ENCODE results near the gene NFIA. TPM values are rescaled to one million over a fixed set of nuclear protein-coding genes. Genes with fewer than 3 reads are reported as not detected.

Gene NFIA
- total and polyA plus RNA-seq, 7 experiments from 2014 or later = 1.0 to 8.6 (median 5.9) TPM

DNA sequence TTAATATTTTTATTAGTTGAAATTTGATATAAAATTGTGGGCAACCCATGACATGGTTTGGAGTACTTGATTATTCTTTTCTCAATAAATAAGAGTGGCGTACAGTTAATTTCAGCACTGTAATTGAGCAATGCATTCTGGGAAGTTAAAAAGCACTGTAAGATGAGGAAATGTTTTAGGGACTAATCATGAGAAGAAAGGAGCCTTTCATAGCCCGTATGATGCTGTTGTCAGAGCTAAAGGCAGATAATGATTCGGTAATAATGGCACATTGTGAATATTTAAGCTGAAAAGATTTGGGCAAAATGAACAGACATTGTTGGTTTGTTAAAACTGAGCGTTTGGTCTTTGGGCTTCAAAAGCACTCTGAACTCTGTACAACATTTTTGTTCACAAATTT, 139.3 kb downstream of the NFIA start:
- intact Hi-C loops (cut with micrococcal nuclease) = no loop called here
- Mint-ChIP-seq H3K27ac (no peak overlapping the region), H3K36me3 (no peaks in the 10 kb centered on the region), H3K4me3 (no peak overlapping the region), H3K27me3 (peaks cover 0 to 6% (median 4%) of the 10 kb centered on the region in 5 donors), H3K4me1 (no peaks in the 10 kb centered on the region), H3K9me3 (no peaks in the 10 kb centered on the region)
- H3K36me3 ChIP-seq (ENCODE audit: control insufficient read depth in 2 of 3, insufficient read depth in 3 of 3, low read length in 3 of 3) = no peaks in the 10 kb centered on the region
- ChIA-PET POLR2A (no interaction called here), CTCF (interaction anchor here (0.6 kb wide), 1 partner anchor 1297 kb away, joined by 3 read pairs; no protein-coding TSS in a partner anchor)
- ATAC-seq = no peak
- H3K9me3 ChIP-seq (ENCODE audit: control insufficient read depth in 2 of 3, low read length in 3 of 3) = no peaks in the 10 kb centered on the region
- no peak for DNase-seq
- H3K4me3 ChIP-seq (ENCODE audit: low read length) = no peak overlapping the region
- no peaks in the 10 kb centered on the region for H3K4me1 ChIP-seq (ENCODE audit: control insufficient read depth in 2 of 2, insufficient read depth in 2 of 2, low read length in 2 of 2)
- no peak overlapping the region for H3K27ac ChIP-seq (ENCODE audit: low read depth, low read length)
- H3K27me3 ChIP-seq (ENCODE audit: control insufficient read depth in 2 of 2, insufficient read depth in 2 of 2, low read length in 2 of 2) = no peaks in the 10 kb centered on the region

DNA sequence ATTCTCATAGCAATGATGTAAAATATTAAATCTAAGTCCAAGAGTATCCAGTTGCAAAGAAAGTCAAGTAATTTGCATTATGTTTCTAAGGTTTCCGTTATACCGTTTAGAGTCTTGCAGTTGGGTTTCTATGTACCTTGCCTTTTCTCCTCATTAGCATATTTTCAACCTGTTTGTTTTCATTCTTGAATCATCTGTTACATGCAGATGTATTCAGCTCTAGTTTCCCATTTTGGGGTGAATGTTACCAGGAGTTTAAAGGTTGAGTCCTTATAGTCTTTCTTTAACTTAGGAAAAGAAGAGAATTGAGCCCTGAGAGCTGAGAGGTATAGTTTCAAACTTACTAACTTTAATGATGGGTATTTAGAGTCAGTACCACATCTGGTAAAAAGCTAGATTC, 139.9 kb downstream of the NFIA start:
- Histone ChIP-seq H3K27me3 (ENCODE audit: control insufficient read depth in 2 of 2, insufficient read depth in 2 of 2, low read length in 2 of 2) (no peaks in the 10 kb centered on the region), H3K4me3 (ENCODE audit: low read length) (no peak overlapping the region), H3K4me1 (ENCODE audit: control insufficient read depth in 2 of 2, insufficient read depth in 2 of 2, low read length in 2 of 2) (no peaks in the 10 kb centered on the region), H3K9me3 (ENCODE audit: control insufficient read depth in 2 of 3, low read length in 3 of 3) (no peaks in the 10 kb centered on the region), H3K36me3 (ENCODE audit: control insufficient read depth in 2 of 3, insufficient read depth in 3 of 3, low read length in 3 of 3) (no peaks in the 10 kb centered on the region), H3K27ac (ENCODE audit: low read depth, low read length) (no peak overlapping the region)
- H3K36me3 Mint-ChIP-seq = no peaks in the 10 kb centered on the region
- no peak for DNase-seq
- H3K27ac Mint-ChIP-seq = no peak overlapping the region
- H3K4me1 Mint-ChIP-seq = no peaks in the 10 kb centered on the region
- intact Hi-C loops (cut with micrococcal nuclease) = no loop called here
- ChIA-PET POLR2A (no interaction called here), CTCF (no interaction called here)
- no peaks in the 10 kb centered on the region for H3K9me3 Mint-ChIP-seq
- H3K27me3 Mint-ChIP-seq = peaks cover 0 to 6% (median 4%) of the 10 kb centered on the region in 5 donors
- ATAC-seq = no peak
- no peak overlapping the region for H3K4me3 Mint-ChIP-seq

DNA sequence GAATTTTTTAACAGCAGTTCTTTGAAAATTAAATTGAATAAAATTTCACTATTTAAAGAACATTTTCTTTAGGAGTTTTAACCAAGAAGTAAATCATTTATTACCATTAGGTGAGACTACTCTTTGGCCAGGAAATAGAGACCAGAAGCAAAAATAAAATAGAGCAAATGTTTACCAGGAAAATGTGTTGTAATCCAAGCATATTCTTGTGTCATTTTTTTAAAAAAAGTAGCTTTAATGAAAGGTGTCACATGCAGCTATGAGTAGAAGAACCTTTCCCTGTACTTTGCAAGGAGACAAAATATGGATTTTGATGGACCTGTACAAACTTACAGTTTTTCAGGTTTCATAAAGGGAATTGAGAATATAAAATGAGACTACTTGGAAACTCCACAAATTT, 140.8 kb downstream of the NFIA start:
- Histone ChIP-seq H3K9me3 (ENCODE audit: control insufficient read depth in 2 of 3, low read length in 3 of 3) (no peaks in the 10 kb centered on the region), H3K27me3 (ENCODE audit: control insufficient read depth in 2 of 2, insufficient read depth in 2 of 2, low read length in 2 of 2) (no peaks in the 10 kb centered on the region), H3K4me1 (ENCODE audit: control insufficient read depth in 2 of 2, insufficient read depth in 2 of 2, low read length in 2 of 2) (no peaks in the 10 kb centered on the region), H3K4me3 (ENCODE audit: low read length) (no peak overlapping the region), H3K36me3 (ENCODE audit: control insufficient read depth in 2 of 3, insufficient read depth in 3 of 3, low read length in 3 of 3) (no peaks in the 10 kb centered on the region), H3K27ac (ENCODE audit: low read depth, low read length) (no peak overlapping the region)
- H3K27me3 Mint-ChIP-seq = peaks cover 0 to 6% (median 4%) of the 10 kb centered on the region in 5 donors
- no peak overlapping the region for H3K4me3 Mint-ChIP-seq
- H3K27ac Mint-ChIP-seq = no peak overlapping the region
- intact Hi-C loops (cut with micrococcal nuclease) = no loop called here
- CTCF ChIA-PET = no interaction called here
- no peaks in the 10 kb centered on the region for H3K36me3 Mint-ChIP-seq
- DNase-seq (no peak), ATAC-seq (no peak)
- H3K4me1 Mint-ChIP-seq = no peaks in the 10 kb centered on the region
- POLR2A ChIA-PET = no interaction called here
- no peaks in the 10 kb centered on the region for H3K9me3 Mint-ChIP-seq

DNA sequence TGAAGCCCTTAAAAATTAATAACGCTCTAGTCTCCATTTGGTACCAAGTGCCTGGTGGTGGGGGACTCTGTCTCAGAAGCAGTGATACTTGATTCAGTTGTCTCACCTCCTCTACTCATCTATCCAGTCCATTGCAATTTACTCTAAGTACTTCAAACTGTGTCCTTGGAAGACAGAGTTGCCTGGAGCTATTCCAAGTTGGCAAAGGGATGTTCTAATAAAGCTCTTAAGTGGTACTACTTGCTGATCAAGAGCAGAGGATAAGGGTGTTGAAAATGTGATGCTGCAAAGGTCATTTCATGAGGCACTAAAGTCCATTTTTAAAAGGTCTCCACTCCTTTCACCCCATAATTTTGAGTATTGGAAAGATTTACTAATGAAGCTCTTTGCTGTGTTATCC, 142.2 kb downstream of the NFIA start:
- Mint-ChIP-seq H3K27me3 (peaks cover 0 to 9% (median 5%) of the 10 kb centered on the region in 5 donors), H3K36me3 (no peaks in the 10 kb centered on the region), H3K9me3 (no peaks in the 10 kb centered on the region), H3K27ac (no peak overlapping the region), H3K4me3 (no peak overlapping the region), H3K4me1 (no peaks in the 10 kb centered on the region)
- Histone ChIP-seq H3K27ac (ENCODE audit: low read depth, low read length) (no peak overlapping the region), H3K4me1 (ENCODE audit: control insufficient read depth in 2 of 2, insufficient read depth in 2 of 2, low read length in 2 of 2) (no peaks in the 10 kb centered on the region), H3K9me3 (ENCODE audit: control insufficient read depth in 2 of 3, low read length in 3 of 3) (no peaks in the 10 kb centered on the region), H3K4me3 (ENCODE audit: low read length) (no peak overlapping the region), H3K27me3 (ENCODE audit: control insufficient read depth in 2 of 2, insufficient read depth in 2 of 2, low read length in 2 of 2) (no peaks in the 10 kb centered on the region), H3K36me3 (ENCODE audit: control insufficient read depth in 2 of 3, insufficient read depth in 3 of 3, low read length in 3 of 3) (no peaks in the 10 kb centered on the region)
- intact Hi-C loops (cut with micrococcal nuclease) = no loop called here
- CTCF ChIA-PET = no interaction called here
- no peak for DNase-seq
- POLR2A ChIA-PET = no interaction called here
- no peak for ATAC-seq

DNA sequence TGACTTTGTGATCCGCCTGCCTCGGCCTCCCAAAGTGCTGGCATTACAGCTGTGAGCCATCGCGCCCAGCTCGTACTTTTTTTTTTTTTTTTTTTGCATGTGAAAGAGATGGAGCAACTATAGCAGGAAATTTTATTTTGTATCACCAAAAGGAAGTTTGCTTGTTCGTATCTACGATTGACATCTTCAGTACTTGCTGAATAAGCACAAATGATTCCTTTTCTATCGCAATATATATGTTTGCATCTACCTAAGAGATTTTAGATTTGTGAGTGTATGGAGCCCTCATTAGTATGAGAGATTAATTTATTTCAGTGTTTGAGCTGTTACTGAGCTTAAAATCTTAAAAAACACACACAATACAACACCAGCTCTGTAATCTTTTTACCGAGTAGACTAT, 143.1 kb downstream of the NFIA start:
- Mint-ChIP-seq H3K36me3 (no peaks in the 10 kb centered on the region), H3K9me3 (no peaks in the 10 kb centered on the region), H3K4me3 (no peak overlapping the region), H3K4me1 (peaks cover 0 to 2% (median 0%) of the 10 kb centered on the region in 7 donors), H3K27me3 (peaks cover 0 to 10% (median 6%) of the 10 kb centered on the region in 5 donors), H3K27ac (no peak overlapping the region)
- POLR2A ChIA-PET = no interaction called here
- DNase-seq (no peak), ATAC-seq (no peak)
- Histone ChIP-seq H3K27me3 (ENCODE audit: control insufficient read depth in 2 of 2, insufficient read depth in 2 of 2, low read length in 2 of 2) (no peaks in the 10 kb centered on the region), H3K4me1 (ENCODE audit: control insufficient read depth in 2 of 2, insufficient read depth in 2 of 2, low read length in 2 of 2) (no peaks in the 10 kb centered on the region), H3K4me3 (ENCODE audit: low read length) (no peak overlapping the region), H3K36me3 (ENCODE audit: control insufficient read depth in 2 of 3, insufficient read depth in 3 of 3, low read length in 3 of 3) (no peaks in the 10 kb centered on the region), H3K27ac (ENCODE audit: low read depth, low read length) (no peak overlapping the region), H3K9me3 (ENCODE audit: control insufficient read depth in 2 of 3, low read length in 3 of 3) (no peaks in the 10 kb centered on the region)
- intact Hi-C loops (cut with micrococcal nuclease) = no loop called here
- CTCF ChIA-PET = no interaction called here

DNA sequence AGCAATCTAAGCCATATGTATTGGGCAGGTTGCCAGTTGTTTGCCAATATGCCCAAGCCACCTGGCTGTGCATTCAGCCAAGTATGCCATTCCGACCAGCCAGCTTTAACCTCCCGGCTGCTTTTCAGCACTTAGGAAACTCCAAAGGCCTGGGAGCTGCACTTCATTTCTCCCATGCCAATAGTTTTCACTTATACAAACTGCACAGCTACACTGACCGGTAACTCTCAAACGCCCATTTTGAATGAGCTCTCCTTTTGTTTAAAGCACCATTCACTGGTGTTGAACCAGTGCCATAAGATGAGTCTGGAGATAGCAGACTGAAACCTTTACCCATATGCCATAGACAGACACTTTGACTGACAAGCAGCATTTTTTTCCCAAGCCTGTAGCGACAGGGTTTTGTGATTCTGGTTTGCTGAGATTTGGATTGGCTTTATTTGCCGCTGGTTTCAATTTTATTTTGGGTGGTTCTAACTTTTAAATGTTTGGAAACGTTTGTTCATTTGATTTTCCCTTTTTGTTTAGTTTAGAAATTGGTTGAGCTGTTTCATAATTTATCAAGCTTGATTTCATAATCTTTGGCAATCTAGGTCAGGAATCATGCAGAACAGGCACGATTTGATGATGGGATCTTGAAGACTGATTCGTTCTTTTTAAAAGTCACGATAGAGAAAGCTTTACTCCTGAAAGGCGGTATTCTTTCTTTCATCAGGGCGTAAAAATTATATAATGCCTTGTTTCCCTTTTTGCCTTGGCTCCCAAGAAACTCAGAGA, 144.6 kb downstream of the NFIA start:
- Mint-ChIP-seq H3K36me3 (no peaks in the 10 kb centered on the region), H3K27ac (no peak overlapping the region), H3K27me3 (peaks cover 0 to 10% (median 6%) of the 10 kb centered on the region in 5 donors), H3K4me1 (peaks cover 0 to 3% (median 0%) of the 10 kb centered on the region in 7 donors), H3K9me3 (no peaks in the 10 kb centered on the region), H3K4me3 (no peak overlapping the region)
- ATAC-seq (no peak), DNase-seq (no peak)
- intact Hi-C loops (cut with micrococcal nuclease) = no loop called here
- Histone ChIP-seq H3K4me1 (ENCODE audit: control insufficient read depth in 2 of 2, insufficient read depth in 2 of 2, low read length in 2 of 2) (no peaks in the 10 kb centered on the region), H3K27me3 (ENCODE audit: control insufficient read depth in 2 of 2, insufficient read depth in 2 of 2, low read length in 2 of 2) (no peaks in the 10 kb centered on the region), H3K4me3 (ENCODE audit: low read length) (no peak overlapping the region), H3K36me3 (ENCODE audit: control insufficient read depth in 2 of 3, insufficient read depth in 3 of 3, low read length in 3 of 3) (no peaks in the 10 kb centered on the region), H3K9me3 (ENCODE audit: control insufficient read depth in 2 of 3, low read length in 3 of 3) (no peaks in the 10 kb centered on the region), H3K27ac (ENCODE audit: low read depth, low read length) (no peak overlapping the region)
- ChIA-PET CTCF (no interaction called here), POLR2A (no interaction called here)

DNA sequence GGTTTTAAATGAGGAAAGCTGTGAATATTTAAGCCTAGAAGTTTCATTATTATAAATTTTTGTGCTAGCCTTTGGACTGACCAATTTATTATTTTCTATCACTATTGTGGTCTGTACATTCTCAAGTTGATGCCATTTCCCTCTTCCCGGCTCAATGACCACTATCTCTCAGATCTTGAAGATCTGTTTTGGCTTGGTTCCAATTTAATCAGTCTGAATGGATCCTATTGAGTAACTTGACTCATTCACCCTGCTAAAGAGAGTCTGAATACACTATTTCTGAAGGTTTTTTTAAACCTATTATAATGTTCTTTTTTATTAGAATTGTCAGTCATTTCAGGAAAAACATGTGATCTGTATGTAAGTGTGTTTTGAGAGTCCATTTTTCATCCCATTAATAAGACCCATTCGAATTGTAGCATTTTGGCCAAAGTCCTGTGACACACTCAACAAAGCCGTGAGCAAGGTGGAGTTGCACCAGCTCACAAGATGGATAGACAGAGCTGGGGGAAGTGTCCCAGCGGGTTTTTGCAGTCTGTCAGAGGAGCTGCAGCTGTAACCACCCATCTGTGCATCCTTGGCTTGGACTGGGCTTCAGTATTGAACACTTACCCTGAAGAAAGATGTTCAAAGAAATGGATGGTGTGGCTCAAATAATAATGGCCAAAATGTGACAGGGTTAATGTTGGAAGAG, 145.6 kb downstream of the NFIA start:
- DNase-seq (no peak), ATAC-seq (no peak)
- intact Hi-C loops (cut with micrococcal nuclease) = no loop called here
- ChIA-PET POLR2A (no interaction called here), CTCF (interaction anchor here (1.3 kb wide), 1 partner anchor 10 kb away, joined by 4 read pairs; no protein-coding TSS in a partner anchor)
- Histone ChIP-seq H3K9me3 (ENCODE audit: control insufficient read depth in 2 of 3, low read length in 3 of 3) (no peaks in the 10 kb centered on the region), H3K4me3 (ENCODE audit: low read length) (no peak overlapping the region), H3K36me3 (ENCODE audit: control insufficient read depth in 2 of 3, insufficient read depth in 3 of 3, low read length in 3 of 3) (no peaks in the 10 kb centered on the region), H3K4me1 (ENCODE audit: control insufficient read depth in 2 of 2, insufficient read depth in 2 of 2, low read length in 2 of 2) (no peaks in the 10 kb centered on the region), H3K27ac (ENCODE audit: low read depth, low read length) (no peak overlapping the region), H3K27me3 (ENCODE audit: control insufficient read depth in 2 of 2, insufficient read depth in 2 of 2, low read length in 2 of 2) (no peaks in the 10 kb centered on the region)
- Mint-ChIP-seq H3K4me1 (peaks cover 0 to 3% (median 0%) of the 10 kb centered on the region in 7 donors), H3K36me3 (no peaks in the 10 kb centered on the region), H3K4me3 (no peak overlapping the region), H3K27me3 (peaks cover 0 to 12% (median 10%) of the 10 kb centered on the region in 5 donors), H3K9me3 (no peaks in the 10 kb centered on the region), H3K27ac (no peak overlapping the region)

Measured in naive thymus-derived CD4-positive, alpha-beta T cell (primary cell).